Testis (tissue), 3 donors: ENCODE results near the gene ITGB5. TPM values are rescaled to one million over a fixed set of nuclear protein-coding genes. Genes with fewer than 3 reads are reported as not detected.

ENCODE experiments used
- DNase-seq: peaks from one replicate; pipeline ENCODE4 v3.0.0-alpha.2; 2019
- H3K27ac ChIP-seq, 2 donors: fragments of 200-600 bp; sonication (generic); one replicate each; pipeline ENCODE4 v1.5.1; 2019
- H3K27me3 ChIP-seq: fragments of 200-600 bp; sonication (generic); one replicate; pipeline ENCODE4 v1.5.1; 2019
- H3K36me3 ChIP-seq: fragments of 200-600 bp; sonication (generic); one replicate; pipeline ENCODE4 v1.5.1; 2017; ENCODE audit warnings: low read depth; ENCODE audit errors: missing control alignments
- H3K4me1 ChIP-seq: fragments of 200-600 bp; sonication (generic); one replicate; pipeline ENCODE4 v1.5.1; 2019
- H3K4me3 ChIP-seq, 2 donors: fragments of 200-600 bp; sonication (generic); one replicate each; pipeline ENCODE4 v1.5.1; 2017 to 2019
- H3K9me3 ChIP-seq: fragments of 200-600 bp; sonication (generic); one replicate; pipeline ENCODE4 v1.5.1; 2017
- CTCF ChIP-seq, 3 experiments: fragments of 450-650 bp in 2 of 3; fragments of 200-600 bp in 1 of 3; sonication (generic) in 1 of 3; IDR thresholded peaks; one replicate each; pipeline ENCODE4 v1.5.1; 2016 to 2019; ENCODE audit warnings: antibody characterized with exemption in 3 of 3, mild to moderate bottlenecking in 2 of 3, moderate library complexity in 1 of 3
- POLR2A ChIP-seq: fragments of 450-650 bp; IDR thresholded peaks from one replicate; pipeline ENCODE4 v1.6.1; 2017; ENCODE audit warnings: antibody characterized with exemption, mild to moderate bottlenecking, moderate library complexity
- WGBS, 2 donors: methylation state at CpG; one replicate each; pipeline ENCODE4 v1.1.5; 2018; 5-methylcytosine and 5-hydroxymethylcytosine counted together
- intact Hi-C: fragments of 100-400 bp; cut with DNase I; formaldehyde crosslinking; loops from one replicate; pipeline ENCODE4 v1.15.1; 2023; ENCODE audit warnings: low total_unique reads
- polyA plus RNA-seq: library from polyadenylated mRNA; stranded (reverse); fragments of 350-450 nt; fragmentation: Illumina TruSeq; extraction: RNeasy Lipid Tissue Mini Kit (QIAGEN cat#74804); gene quantifications from one replicate; pipeline ENCODE4 v1.2.3, GENCODE V29; 2014; ENCODE audit warnings: low read depth, low replicate concordance; ENCODE audit not compliant: insufficient read depth
- total RNA-seq, 2 donors: library from RNA; depleted of rRNA; stranded (reverse); fragments of >200 nt; gene quantifications; one replicate each; pipeline ENCODE4 v1.2.3, GENCODE V29; 2016

ITGB5 gene
- total and polyA plus RNA-seq, 3 donors from 2014 or later: 46.0 to 101 (median 76.9) TPM

- no peak for TF ChIP-seq CTCF (IDR thresholded peaks at IDR 0.05)
- no peak for TF ChIP-seq POLR2A
- DNase-seq: no peak
- 12 to 25% methylated on average over 17 of the region's 17 CpGs for WGBS, 2 donors
Observed at GRCh38 chr3:124885466-124886167, 1.5 kb downstream of the ITGB5 start.

GRCh38 chr3:124884474-124885101, 2.6 kb downstream of the ITGB5 start:
- no peaks in the 10 kb centered on the region for H3K9me3 ChIP-seq
- TF ChIP-seq CTCF (IDR thresholded peaks at IDR 0.05): no peak
- TF ChIP-seq POLR2A: no peak
- 72 to 80% methylated on average over 7 of the region's 7 CpGs for WGBS, 2 donors
- no peaks in the 10 kb centered on the region for H3K4me1 ChIP-seq
- H3K27me3 ChIP-seq: no peaks in the 10 kb centered on the region
- H3K27ac ChIP-seq: no peak overlapping the region
- no peaks in the 10 kb centered on the region for H3K36me3 ChIP-seq
- no peak overlapping the region for H3K4me3 ChIP-seq
- no peak for DNase-seq
- intact Hi-C loops: no loop called here

More at GRCh38 chr3:124885466-124886167, 1.5 kb downstream of the ITGB5 start:
- Histone ChIP-seq H3K4me1 (no peaks in the 10 kb centered on the region), H3K9me3 (no peaks in the 10 kb centered on the region), H3K27ac (peak overlapping the region in 1 of 2 donors; percentile 91), H3K36me3 (no peaks in the 10 kb centered on the region), H3K4me3 (peak overlapping the region; percentile 63 to 72), H3K27me3 (no peaks in the 10 kb centered on the region)
- intact Hi-C loops: no loop called here

GRCh38 chr3:124883766-124884473, 3.2 kb downstream of the ITGB5 start:
- no peak for TF ChIP-seq CTCF (IDR thresholded peaks at IDR 0.05)
- TF ChIP-seq POLR2A: no peak
- Histone ChIP-seq H3K4me1 (no peaks in the 10 kb centered on the region), H3K27ac (no peak overlapping the region), H3K4me3 (no peak overlapping the region), H3K27me3 (no peaks in the 10 kb centered on the region), H3K36me3 (no peaks in the 10 kb centered on the region), H3K9me3 (no peaks in the 10 kb centered on the region)
- intact Hi-C loops: no loop called here
- DNase-seq: no peak
- WGBS, 2 donors: 83 to 86% methylated on average over 7 of the region's 7 CpGs

- no peak overlapping the region for H3K4me3 ChIP-seq
- no peaks in the 10 kb centered on the region for H3K9me3 ChIP-seq
- no peak for DNase-seq
- H3K27me3 ChIP-seq: no peaks in the 10 kb centered on the region
- WGBS, 2 donors: 84 to 89% methylated on average over 13 of the region's 13 CpGs
- intact Hi-C loops: no loop called here
- no peaks in the 10 kb centered on the region for H3K4me1 ChIP-seq
- TF ChIP-seq POLR2A (no peak), CTCF (IDR thresholded peaks at IDR 0.05) (no peak)
- no peaks in the 10 kb centered on the region for H3K36me3 ChIP-seq
- no peak overlapping the region for H3K27ac ChIP-seq
Observed at GRCh38 chr3:124882816-124883747, 4.1 kb downstream of the ITGB5 start.
